Ectodermal cell (in vitro differentiated cells): ENCODE results near the gene ARHGAP25.

Source experiments
- H3K27ac ChIP-seq: 2 replicates; pipeline ENCODE4 v1.7.0; 2013; ENCODE audit warnings: mild to moderate bottlenecking, low read depth, low read length; ENCODE audit not compliant: insufficient read depth, poor library complexity, severe bottlenecking
- H3K27me3 ChIP-seq: 2 replicates; pipeline ENCODE4 v1.7.0; 2013; ENCODE audit warnings: mild to moderate bottlenecking, low read length; ENCODE audit not compliant: insufficient read depth, control insufficient read depth, poor library complexity, severe bottlenecking
- H3K36me3 ChIP-seq: one replicate; pipeline ENCODE4 v1.7.0; 2013; ENCODE audit warnings: low read length; ENCODE audit not compliant: control insufficient read depth, insufficient read depth
- H3K4me1 ChIP-seq: one replicate; pipeline ENCODE4 v1.7.0; 2013; ENCODE audit warnings: low read length; ENCODE audit not compliant: control insufficient read depth, insufficient read depth
- H3K4me3 ChIP-seq: 2 replicates; pipeline ENCODE4 v1.7.0; 2013; ENCODE audit warnings: low read depth, low read length, control low read depth; ENCODE audit not compliant: insufficient read depth
- H3K9me3 ChIP-seq: 2 replicates; pipeline ENCODE4 v1.7.0; 2013; ENCODE audit warnings: mild to moderate bottlenecking, low read length, moderate library complexity; ENCODE audit not compliant: control insufficient read depth
- WGBS, 2 experiments: methylation state at CpG; one replicate each; pipeline ENCODE4 v1.1.7; 2013; ENCODE audit warnings: missing lambda C conversion rate in 2 of 2; 5-methylcytosine and 5-hydroxymethylcytosine counted together

ARHGAP25 gene

GRCh38 chr2:68771211-68771751 lies 36.7 kb downstream of the ARHGAP25 start:
- no peak overlapping the region for H3K27ac ChIP-seq
- H3K4me3 ChIP-seq: no peak overlapping the region
- no peaks in the 10 kb centered on the region for H3K27me3 ChIP-seq
- H3K9me3 ChIP-seq: no peaks in the 10 kb centered on the region
- WGBS, 2 experiments: 95 to 96% methylated on average over 3 of the region's 3 CpGs
- no peaks in the 10 kb centered on the region for H3K4me1 ChIP-seq
- no peaks in the 10 kb centered on the region for H3K36me3 ChIP-seq

GRCh38 chr2:68772109-68772508 lies 37.5 kb downstream of the ARHGAP25 start:
- no peaks in the 10 kb centered on the region for H3K36me3 ChIP-seq
- H3K9me3 ChIP-seq: no peaks in the 10 kb centered on the region
- no peaks in the 10 kb centered on the region for H3K4me1 ChIP-seq
- 91 to 98% methylated on average over 2 of the region's 2 CpGs for WGBS, 2 experiments
- H3K27ac ChIP-seq: no peak overlapping the region
- H3K27me3 ChIP-seq: no peaks in the 10 kb centered on the region
- H3K4me3 ChIP-seq: no peak overlapping the region

- Histone ChIP-seq H3K36me3 (no peaks in the 10 kb centered on the region), H3K27me3 (no peaks in the 10 kb centered on the region), H3K4me3 (no peak overlapping the region), H3K27ac (no peak overlapping the region), H3K9me3 (no peaks in the 10 kb centered on the region), H3K4me1 (no peaks in the 10 kb centered on the region)
- WGBS, 2 experiments: 94% methylated on average over 31 of the region's 31 CpGs
Measured at GRCh38 chr2:68774569-68775271, 40.1 kb downstream of the ARHGAP25 start.

- Histone ChIP-seq H3K27me3 (no peaks in the 10 kb centered on the region), H3K9me3 (no peaks in the 10 kb centered on the region), H3K27ac (no peak overlapping the region), H3K36me3 (no peaks in the 10 kb centered on the region), H3K4me1 (no peaks in the 10 kb centered on the region), H3K4me3 (no peak overlapping the region)
- WGBS, 2 experiments: 87 to 88% methylated on average over 12 of the region's 13 CpGs
Measured at GRCh38 chr2:68775272-68775842, 40.7 kb downstream of the ARHGAP25 start.

- no peaks in the 10 kb centered on the region for H3K4me1 ChIP-seq
Measured at GRCh38 chr2:68776124-68776523, 41.5 kb downstream of the ARHGAP25 start.

GRCh38 chr2:68779595-68779994 lies 45.0 kb downstream of the ARHGAP25 start:
- H3K27ac ChIP-seq: no peak overlapping the region
- H3K27me3 ChIP-seq: no peaks in the 10 kb centered on the region

More at GRCh38 chr2:68776124-68776523, 41.5 kb downstream of the ARHGAP25 start:
- Histone ChIP-seq H3K27me3 (no peaks in the 10 kb centered on the region), H3K36me3 (no peaks in the 10 kb centered on the region), H3K9me3 (no peaks in the 10 kb centered on the region), H3K27ac (no peak overlapping the region), H3K4me3 (no peak overlapping the region)
- WGBS, 2 experiments: 93 to 95% methylated on average over 2 of the region's 2 CpGs

GRCh38 chr2:68784188-68784587 lies 49.6 kb downstream of the ARHGAP25 start:
- no peaks in the 10 kb centered on the region for H3K27me3 ChIP-seq
- 92 to 100% methylated on average over 1 to 2 of the region's 2 CpGs for WGBS, 2 experiments
- H3K9me3 ChIP-seq: no peaks in the 10 kb centered on the region

More at GRCh38 chr2:68779595-68779994, 45.0 kb downstream of the ARHGAP25 start:
- Histone ChIP-seq H3K4me1 (no peaks in the 10 kb centered on the region), H3K36me3 (no peaks in the 10 kb centered on the region), H3K4me3 (no peak overlapping the region), H3K9me3 (no peaks in the 10 kb centered on the region)

GRCh38 chr2:68784915-68785314 lies 50.3 kb downstream of the ARHGAP25 start:
- Histone ChIP-seq H3K4me3 (no peak overlapping the region), H3K36me3 (no peaks in the 10 kb centered on the region), H3K27ac (no peak overlapping the region), H3K27me3 (no peaks in the 10 kb centered on the region), H3K9me3 (no peaks in the 10 kb centered on the region), H3K4me1 (no peaks in the 10 kb centered on the region)
- WGBS, 2 experiments: 91 to 93% methylated on average over 1 of the region's 1 CpG

More at GRCh38 chr2:68784188-68784587, 49.6 kb downstream of the ARHGAP25 start:
- Histone ChIP-seq H3K27ac (no peak overlapping the region), H3K4me1 (no peaks in the 10 kb centered on the region), H3K4me3 (no peak overlapping the region), H3K36me3 (no peaks in the 10 kb centered on the region)

- Histone ChIP-seq H3K27ac (no peak overlapping the region), H3K4me1 (no peaks in the 10 kb centered on the region), H3K4me3 (no peak overlapping the region), H3K9me3 (no peaks in the 10 kb centered on the region), H3K36me3 (no peaks in the 10 kb centered on the region), H3K27me3 (no peaks in the 10 kb centered on the region)
- 82 to 83% methylated on average over 4 of the region's 4 CpGs for WGBS, 2 experiments
Measured at GRCh38 chr2:68787356-68787755, 52.7 kb downstream of the ARHGAP25 start.

GRCh38 chr2:68789603-68790002 lies 55.0 kb downstream of the ARHGAP25 start:
- Histone ChIP-seq H3K9me3 (no peaks in the 10 kb centered on the region), H3K27me3 (no peaks in the 10 kb centered on the region), H3K36me3 (no peaks in the 10 kb centered on the region), H3K4me1 (no peaks in the 10 kb centered on the region), H3K4me3 (no peak overlapping the region), H3K27ac (no peak overlapping the region)
- 95 to 98% methylated on average over 7 of the region's 7 CpGs for WGBS, 2 experiments
